A549 treated with DMSO at 1 μM for 4 hours (cell line): ENCODE results near the gene CKM. TPM values are rescaled to one million over a fixed set of nuclear protein-coding genes. Genes with fewer than 3 reads are reported as not detected.

Experiments
- total RNA-seq: library from RNA; stranded (reverse); fragments of 200-300 nt; extraction: Qiagen RNA extraction; gene quantifications from 5 replicates; pipeline ENCODE4 v1.2.3, GENCODE V29; 2022; ENCODE audit warnings: low read depth

Gene CKM
- 0.11 TPM in 1 of 5 replicates, not detected in the others for total RNA-seq

DNA sequence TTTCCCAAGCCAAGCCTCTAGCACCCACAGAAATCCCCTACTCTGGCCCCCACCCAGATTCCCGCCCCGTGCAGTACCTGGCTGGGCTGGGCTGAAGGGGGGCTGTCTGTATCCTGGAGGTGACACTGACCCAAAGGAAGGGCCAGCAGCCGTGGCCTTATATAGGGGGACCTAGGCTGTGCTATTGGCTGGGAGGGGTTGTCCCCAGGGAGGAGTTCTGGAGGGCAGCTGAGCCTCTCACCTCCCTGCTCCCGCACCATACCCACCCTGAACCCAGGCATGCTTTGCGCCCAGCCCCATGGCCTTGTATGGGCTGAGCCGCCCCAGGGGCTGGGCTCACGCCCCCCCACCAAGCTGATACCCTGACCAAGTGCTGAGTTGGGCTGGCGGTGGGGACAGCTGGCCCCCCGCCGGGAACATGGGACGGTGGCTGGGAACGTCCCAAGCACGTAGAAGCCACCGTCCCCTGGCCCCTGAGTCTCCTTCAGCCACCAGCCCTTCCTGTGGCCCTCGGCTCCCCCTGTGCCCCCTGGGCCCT is at the start of gene CKM:
Gene CKM, minus strand, starts transcription at position 132 of the 538 bp plus-strand sequence. CDS start 3,162 bp downstream, outside the sequence.

DNA sequence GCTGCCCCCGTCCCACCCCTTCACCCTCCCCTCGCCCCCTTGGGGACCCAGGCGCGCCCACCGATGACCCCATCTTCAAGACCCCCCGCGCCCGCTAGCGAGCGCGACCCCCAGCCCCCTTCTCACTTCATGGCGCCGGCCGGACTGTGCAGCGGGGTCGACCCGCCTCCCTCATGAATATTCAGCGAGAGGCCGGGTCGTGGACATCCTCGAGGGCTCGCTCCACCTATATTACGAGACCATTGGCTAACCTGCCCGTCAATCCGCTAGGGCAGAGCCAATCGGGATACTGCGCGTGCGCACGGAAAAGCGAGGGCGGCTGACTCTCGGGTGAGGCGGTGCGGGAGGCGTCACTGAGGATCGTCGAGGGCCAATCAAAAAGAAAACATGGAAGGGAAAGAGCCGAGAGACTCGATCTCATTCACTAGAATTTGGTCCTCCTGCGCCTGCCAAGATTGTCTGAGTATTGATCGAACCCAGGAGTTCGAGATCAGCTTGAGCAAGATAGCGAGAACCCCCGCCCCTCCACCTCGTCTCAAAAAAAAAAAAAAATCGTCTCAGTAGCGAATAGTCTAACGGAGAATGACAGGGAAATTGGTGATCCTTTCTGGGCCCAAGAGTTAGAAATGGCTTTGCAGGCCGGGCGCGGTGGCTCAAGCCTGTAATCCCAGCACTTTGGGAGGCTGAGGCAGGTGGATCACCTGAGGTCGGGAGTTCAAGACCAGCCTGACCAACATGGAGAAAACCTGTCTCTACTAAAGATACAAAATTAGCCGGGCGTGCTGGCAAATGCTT is 47.9 kb upstream of the CKM start, which contains the start of gene ERCC2:
Gene ERCC2, minus strand, starts transcription at position 164 of the 795 bp plus-strand sequence. Its CDS starts 33 bp downstream, at position 131.

DNA sequence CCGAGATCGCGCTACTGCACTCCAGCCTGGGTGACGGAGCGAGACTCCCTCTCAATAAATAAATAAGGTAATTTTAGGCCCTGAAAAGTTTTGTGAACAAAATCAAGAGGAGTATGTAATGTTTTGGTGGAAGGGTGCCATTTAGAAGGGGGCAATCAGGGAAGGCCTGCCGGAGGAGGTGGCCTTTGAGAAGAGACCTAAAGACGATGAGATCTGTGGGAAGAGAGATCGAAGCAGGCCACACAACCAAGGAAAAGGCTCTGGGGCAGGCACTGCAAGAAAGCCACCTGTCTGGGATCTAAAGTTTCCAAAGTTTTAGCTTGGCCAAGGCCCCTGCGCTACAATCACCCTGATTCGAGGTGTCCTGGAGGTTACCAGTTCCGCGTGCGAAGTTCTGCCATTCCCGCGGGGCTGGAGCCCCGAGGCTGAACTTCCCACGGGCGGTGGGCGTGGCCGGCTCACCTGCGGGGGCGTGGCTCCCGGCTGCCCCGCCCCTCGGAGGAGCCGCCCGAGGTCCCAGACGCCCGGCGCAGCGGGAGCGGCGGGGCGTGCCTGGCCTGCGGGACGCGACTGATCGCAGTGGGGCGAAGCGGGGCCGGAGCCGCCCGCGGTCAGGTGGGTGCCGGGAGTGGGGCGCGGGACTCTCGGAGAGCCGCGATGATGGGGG is 17.7 kb upstream of the CKM start, which contains the start of gene KLC3:
Gene KLC3, plus strand, starts transcription at position 519 of the 667 bp plus-strand sequence. CDS start 4,792 bp downstream, outside the sequence.

Other genes starting within 250 kb of the CKM start
- gene ZNF296, start 246.4 kb downstream of the CKM start, total RNA-seq, result 6.6 to 9.2 TPM (median 7.7 TPM) in 5 replicates
- gene GEMIN7, start 243.6 kb downstream of the CKM start, total RNA-seq, result 83.7 to 92.7 TPM (median 88.0 TPM) in 5 replicates
- gene PPP1R37, start 229.7 kb downstream of the CKM start, total RNA-seq, result 19.5 to 31.8 TPM (median 29.7 TPM) in 5 replicates
- gene NKPD1, start 161.9 kb downstream of the CKM start, total RNA-seq, result 0.04 to 0.09 TPM (median 0.05 TPM) in 5 replicates
- 34.8 to 41.6 TPM (median 37.2 TPM) in 5 replicates for gene TRAPPC6A, start 144.6 kb downstream of the CKM start, total RNA-seq
- gene BLOC1S3, start 144.1 kb downstream of the CKM start, total RNA-seq, result 11.6 to 15.2 TPM (median 13.4 TPM) in 5 replicates
- 0.80 to 1.3 TPM (median 0.99 TPM) in 5 replicates for gene EXOC3L2, start 77.5 kb downstream of the CKM start, total RNA-seq
- 5.4 to 9.7 TPM (median 7.3 TPM) in 5 replicates for gene MARK4, start 71.6 kb downstream of the CKM start, total RNA-seq
- 0.50 to 0.83 TPM (median 0.54 TPM) in 5 replicates for gene KLC3, start 17.9 kb upstream of the CKM start, total RNA-seq
- gene ERCC2, start 47.7 kb upstream of the CKM start, total RNA-seq, result 10.2 to 14.6 TPM (median 13.4 TPM) in 5 replicates
- gene PPP1R13L, start 82.2 kb upstream of the CKM start, total RNA-seq, result 30.2 to 35.2 TPM (median 31.0 TPM) in 5 replicates
- 40.7 to 56.0 TPM (median 48.7 TPM) in 5 replicates for gene POLR1G, start 83.8 kb upstream of the CKM start, total RNA-seq
- gene ERCC1, start 101.0 kb upstream of the CKM start, total RNA-seq, result 147 to 163 TPM (median 151 TPM) in 5 replicates
- gene FOSB, start 145.1 kb upstream of the CKM start, total RNA-seq, result 15.1 to 22.9 TPM (median 18.9 TPM) in 5 replicates
- gene RTN2, start 174.2 kb upstream of the CKM start, total RNA-seq, result 9.4 to 11.8 TPM (median 10.4 TPM) in 5 replicates
- gene PPM1N, start 175.6 kb upstream of the CKM start, total RNA-seq, result 6.3 to 7.3 TPM (median 6.6 TPM) in 5 replicates
- gene VASP, start 184.6 kb upstream of the CKM start, total RNA-seq, result 105 to 127 TPM (median 123 TPM) in 5 replicates